Measurements from ENCODE around the gene MRPS21. TPM values are rescaled to one million over a fixed set of nuclear protein-coding genes. Genes with fewer than 3 reads are reported as not detected.

The MRPS21 gene
- total RNA-seq, 1 donor from 2014 or later: 37.6 TPM

Other genes starting within 250 kb of the MRPS21 start
- 41.2 TPM for gene VPS45, start 226.1 kb upstream of the MRPS21 start, total RNA-seq
- gene PLEKHO1, start 143.9 kb upstream of the MRPS21 start, total RNA-seq: 70.5 TPM
- 18.8 TPM for gene ANP32E, start 57.7 kb upstream of the MRPS21 start, total RNA-seq
- 2.1 TPM for gene CA14, start 36.1 kb upstream of the MRPS21 start, total RNA-seq
- 99.2 TPM for gene APH1A, start 24.8 kb upstream of the MRPS21 start, total RNA-seq
- gene C1orf54, start 21.1 kb upstream of the MRPS21 start, total RNA-seq: 54.8 TPM
- 2.1 TPM for gene CIART, start 11.3 kb upstream of the MRPS21 start, total RNA-seq
- 35.0 TPM for gene PRPF3, start 27.7 kb downstream of the MRPS21 start, total RNA-seq
- 12.0 TPM for gene RPRD2, start 70.3 kb downstream of the MRPS21 start, total RNA-seq
- 21.4 TPM for gene TARS2, start 193.6 kb downstream of the MRPS21 start, total RNA-seq
- gene ECM1, start 214.2 kb downstream of the MRPS21 start, total RNA-seq: 0.52 TPM
- gene FALEC, start 221.9 kb downstream of the MRPS21 start, total RNA-seq: not detected